Naive thymus-derived CD4-positive, alpha-beta T cell (primary cell): ENCODE results near the gene MAPK8IP1. TPM values are rescaled to one million over a fixed set of nuclear protein-coding genes. Genes with fewer than 3 reads are reported as not detected.

Experiments used
- ATAC-seq: fragments of 150-1000 bp; cut with Tn5 transposase; 2 replicates; pipeline ENCODE4 v1.10.0; 2021; ENCODE audit warnings: mild to moderate bottlenecking, moderate library complexity
- CTCF ChIA-PET: fragments of 350-600 bp; sonication (Branson Sonifier 250); formaldehyde crosslinking; loops from one replicate; lab custom pipeline; 2021; ENCODE audit warnings: antibody characterized with exemption; lab: Charles Lee
- POLR2A ChIA-PET: fragments of 350-600 bp; sonication (Branson Sonifier 250); formaldehyde crosslinking; loops from one replicate; lab custom pipeline; 2021; ENCODE audit warnings: antibody characterized with exemption, inconsistent platforms; lab: Charles Lee
- DNase-seq, 9 donors: peaks; one replicate each; pipeline versions ENCODE4 v3.0.0 to v3.0.0-alpha.2; 2020 to 2022; ENCODE audit warnings: mixed read lengths in 1 of 9
- H3K27ac ChIP-seq: one replicate; pipeline ENCODE4 v1.7.0; 2013; ENCODE audit warnings: mild to moderate bottlenecking, low read depth, low read length, moderate library complexity
- H3K27me3 ChIP-seq, 2 donors: one replicate each; pipeline ENCODE4 v1.7.0; 2013; ENCODE audit warnings: low read length in 2 of 2, mild to moderate bottlenecking in 2 of 2, moderate library complexity in 2 of 2; ENCODE audit not compliant: control insufficient read depth in 2 of 2, insufficient read depth in 2 of 2
- H3K36me3 ChIP-seq, 3 experiments: 1 replicate in 2 of 3; 2 replicates in 1 of 3; pipeline ENCODE4 v1.7.0; 2013; ENCODE audit warnings: low read length in 3 of 3, mild to moderate bottlenecking in 3 of 3, moderate library complexity in 1 of 3; ENCODE audit not compliant: insufficient read depth in 3 of 3, control insufficient read depth in 2 of 3
- H3K4me1 ChIP-seq, 2 donors: one replicate each; pipeline ENCODE4 v1.7.0; 2013; ENCODE audit warnings: low read length in 2 of 2, mild to moderate bottlenecking in 2 of 2, moderate library complexity in 1 of 2; ENCODE audit not compliant: control insufficient read depth in 2 of 2, insufficient read depth in 2 of 2
- H3K4me3 ChIP-seq: 2 replicates; pipeline ENCODE4 v1.7.0; 2013; ENCODE audit warnings: mild to moderate bottlenecking, low read length
- H3K9me3 ChIP-seq, 3 experiments: 1 replicate in 2 of 3; 2 replicates in 1 of 3; pipeline ENCODE4 v1.7.0; 2013; ENCODE audit warnings: low read length in 3 of 3; ENCODE audit not compliant: control insufficient read depth in 2 of 3
- H3K27ac Mint-ChIP-seq, 9 donors: one replicate each; pipeline ENCODE4 v1.8.0; 2020 to 2022; ENCODE audit warnings: mixed read lengths in 9 of 9, mild to moderate bottlenecking in 8 of 9, moderate library complexity in 5 of 9, inconsistent platforms in 2 of 9
- H3K27me3 Mint-ChIP-seq, 5 donors: one replicate each; pipeline ENCODE4 v1.8.0; 2021 to 2022; ENCODE audit warnings: mixed read lengths in 5 of 5, mild to moderate bottlenecking in 1 of 5
- H3K36me3 Mint-ChIP-seq, 5 donors: one replicate each; pipeline ENCODE4 v1.8.0; 2020 to 2022; ENCODE audit warnings: mixed read lengths in 5 of 5, mild to moderate bottlenecking in 3 of 5, inconsistent platforms in 1 of 5
- H3K4me1 Mint-ChIP-seq, 7 donors: one replicate each; pipeline ENCODE4 v1.8.0; 2020 to 2022; ENCODE audit warnings: mixed read lengths in 7 of 7, mild to moderate bottlenecking in 3 of 7, inconsistent platforms in 1 of 7
- H3K4me3 Mint-ChIP-seq, 10 donors: one replicate each; pipeline ENCODE4 v1.8.0; 2020 to 2022; ENCODE audit warnings: mild to moderate bottlenecking in 10 of 10, mixed read lengths in 10 of 10, moderate library complexity in 6 of 10, inconsistent platforms in 2 of 10
- H3K9me3 Mint-ChIP-seq, 11 donors: one replicate each; pipeline ENCODE4 v1.8.0; 2020 to 2022; ENCODE audit warnings: mixed read lengths in 11 of 11, mild to moderate bottlenecking in 4 of 11, inconsistent platforms in 1 of 11, moderate library complexity in 1 of 11
- intact Hi-C, 2 donors: fragments of 100-400 bp; cut with micrococcal nuclease; formaldehyde crosslinking; loops; one replicate each; pipeline ENCODE4 v1.15.1; 2023
- polyA plus RNA-seq, 2 donors: library from polyadenylated mRNA; unstranded; fragments of 300-500 nt; fragmentation: Illumina TruSeq; gene quantifications; one replicate each; pipeline ENCODE4 v1.2.3, GENCODE V29; 2021
- total RNA-seq, 6 experiments: library from RNA in 5 of 6; stranded (reverse) in 5 of 6; gene quantifications; 1 replicate in 5 of 6; 2 replicates in 1 of 6; pipeline ENCODE4 v1.2.3 and lab custom pipeline; 2021 to 2026

The MAPK8IP1 gene
- total and polyA plus RNA-seq, 7 experiments from 2014 or later, result 0.65 to 7.0 (median 0.92) TPM; not detected in 2

DNA sequence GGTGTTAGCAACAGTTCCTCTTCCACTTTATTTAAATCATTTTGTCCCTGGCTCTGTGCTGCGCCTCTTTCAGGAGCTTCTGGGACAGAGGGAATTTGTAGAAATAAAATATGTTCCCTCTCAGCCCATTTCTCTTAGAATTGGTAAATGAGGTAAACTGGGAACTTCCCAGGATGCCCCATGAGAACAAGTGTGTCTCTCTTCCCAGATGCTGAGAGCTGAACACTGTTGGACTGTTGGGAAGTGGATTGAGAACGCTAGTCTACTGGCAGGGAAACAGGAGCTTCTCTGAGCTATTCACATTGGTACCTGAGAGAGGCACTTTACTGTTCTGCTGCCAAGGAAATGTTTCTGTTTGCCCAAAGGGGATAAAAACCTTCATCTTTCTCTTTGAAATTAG is 34.2 kb upstream of the MAPK8IP1 start:
- Histone ChIP-seq H3K27ac (no peak overlapping the region), H3K27me3 (no peaks in the 10 kb centered on the region), H3K4me1 (peaks cover 16 to 29% of the 10 kb centered on the region in 2 donors), H3K36me3 (peaks cover 0 to 20% (median 6%) of the 10 kb centered on the region in 3 experiments), H3K9me3 (no peaks in the 10 kb centered on the region), H3K4me3 (no peak overlapping the region)
- intact Hi-C loops, result no loop called here
- POLR2A ChIA-PET, result no interaction called here
- DNase-seq, result no peak
- Mint-ChIP-seq H3K4me3 (peak overlapping the region in 3 of 10 donors; percentile 2 to 32 (median 8)), H3K9me3 (peaks cover 0 to 2% (median 0%) of the 10 kb centered on the region in 11 donors), H3K27me3 (peaks cover 0 to 2% (median 0%) of the 10 kb centered on the region in 5 donors), H3K4me1 (peaks cover 36 to 68% (median 56%) of the 10 kb centered on the region in 7 donors), H3K27ac (peak overlapping the region in 1 of 9 donors; percentile 36), H3K36me3 (peaks cover 0 to 18% (median 5%) of the 10 kb centered on the region in 5 donors)
- ATAC-seq, result no peak
- CTCF ChIA-PET, result no interaction called here

DNA sequence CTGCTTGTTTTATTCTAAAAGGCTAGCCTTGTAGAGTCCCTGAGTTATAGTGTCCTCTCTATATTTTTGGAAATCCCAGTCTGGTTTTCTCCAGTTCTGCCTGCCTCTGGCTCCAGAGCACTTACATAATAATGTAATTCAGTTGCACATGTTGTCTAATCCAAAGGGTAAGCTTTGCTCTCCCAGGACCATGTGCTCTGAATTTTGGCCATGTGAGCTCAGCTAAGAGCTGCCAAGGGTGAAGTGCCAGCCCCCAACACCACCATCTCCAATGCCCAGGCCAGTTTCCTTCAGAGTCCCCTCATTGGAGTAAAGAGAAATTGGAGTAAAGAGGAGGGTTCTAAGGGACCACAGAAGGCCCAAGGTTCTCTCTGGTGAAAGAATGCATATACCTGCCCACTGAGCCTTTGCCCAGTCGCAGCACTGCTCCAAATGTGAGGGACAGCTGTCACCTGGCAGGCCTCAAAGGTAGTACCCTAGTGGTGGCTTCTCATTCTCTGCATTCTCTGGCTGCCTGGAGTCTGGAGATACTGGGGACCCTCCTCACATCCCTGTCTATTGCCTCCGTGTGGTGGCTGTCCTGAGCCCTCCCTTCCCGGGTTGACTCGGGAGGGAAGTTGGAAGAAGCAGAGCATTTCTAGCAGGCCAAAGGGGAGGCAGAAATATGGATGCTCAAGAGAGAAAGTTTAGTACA is 33.3 kb upstream of the MAPK8IP1 start:
- Mint-ChIP-seq H3K4me3 (peak overlapping the region in 1 of 10 donors; percentile 39), H3K9me3 (peaks cover 0 to 2% (median 0%) of the 10 kb centered on the region in 11 donors), H3K27me3 (no peaks in the 10 kb centered on the region), H3K27ac (no peak overlapping the region), H3K4me1 (peaks cover 28 to 58% (median 48%) of the 10 kb centered on the region in 7 donors), H3K36me3 (peaks cover 0 to 23% (median 8%) of the 10 kb centered on the region in 5 donors)
- intact Hi-C loops, result no loop called here
- Histone ChIP-seq H3K27me3 (no peaks in the 10 kb centered on the region), H3K9me3 (no peaks in the 10 kb centered on the region), H3K4me1 (peaks cover 16 to 23% of the 10 kb centered on the region in 2 donors), H3K27ac (no peak overlapping the region), H3K4me3 (no peak overlapping the region), H3K36me3 (peaks cover 3 to 27% (median 11%) of the 10 kb centered on the region in 3 experiments)
- ATAC-seq (no peak), DNase-seq (no peak)
- POLR2A ChIA-PET, result no interaction called here
- CTCF ChIA-PET, result no interaction called here

DNA sequence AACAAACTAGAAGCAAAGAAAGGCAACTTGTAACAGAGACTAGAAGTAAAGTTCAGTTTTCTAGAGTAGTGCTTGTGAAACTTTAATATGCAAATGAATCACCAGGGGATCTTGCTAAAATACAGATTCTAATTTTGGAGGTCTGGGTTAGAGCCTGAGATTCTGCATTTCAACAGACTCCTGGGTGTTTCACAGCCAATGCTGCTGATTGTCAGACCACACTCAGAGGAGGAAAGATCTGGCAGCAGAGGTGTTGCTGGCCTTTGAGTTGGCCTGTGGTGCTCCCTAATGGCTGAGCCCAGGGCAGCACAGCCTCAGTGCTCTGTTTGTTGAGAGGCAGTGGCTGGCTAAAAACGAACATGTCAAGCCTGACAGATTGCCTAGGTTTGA is 32.7 kb upstream of the MAPK8IP1 start:
- Mint-ChIP-seq H3K27ac (no peak overlapping the region), H3K4me1 (peaks cover 28 to 58% (median 52%) of the 10 kb centered on the region in 7 donors), H3K4me3 (peak overlapping the region in 1 of 10 donors; percentile 39), H3K9me3 (peaks cover 0 to 2% (median 0%) of the 10 kb centered on the region in 11 donors), H3K36me3 (peaks cover 0 to 28% (median 12%) of the 10 kb centered on the region in 5 donors), H3K27me3 (no peaks in the 10 kb centered on the region)
- Histone ChIP-seq H3K9me3 (no peaks in the 10 kb centered on the region), H3K36me3 (peaks cover 5 to 28% (median 16%) of the 10 kb centered on the region in 3 experiments), H3K27ac (no peak overlapping the region), H3K4me1 (peaks cover 16 to 23% of the 10 kb centered on the region in 2 donors), H3K27me3 (no peaks in the 10 kb centered on the region), H3K4me3 (no peak overlapping the region)
- POLR2A ChIA-PET, result no interaction called here
- ATAC-seq (no peak), DNase-seq (no peak)
- intact Hi-C loops, result no loop called here
- CTCF ChIA-PET, result no interaction called here

- intact Hi-C loops, result no loop called here
- ATAC-seq (no peak), DNase-seq (no peak)
- Histone ChIP-seq H3K9me3 (no peaks in the 10 kb centered on the region), H3K4me3 (no peak overlapping the region), H3K27me3 (no peaks in the 10 kb centered on the region), H3K27ac (no peak overlapping the region), H3K4me1 (peaks cover 10 to 15% of the 10 kb centered on the region in 2 donors), H3K36me3 (peaks cover 14 to 35% (median 18%) of the 10 kb centered on the region in 3 experiments)
- H3K36me3 Mint-ChIP-seq, result peaks cover 3 to 32% (median 16%) of the 10 kb centered on the region in 5 donors
- H3K27me3 Mint-ChIP-seq, result no peaks in the 10 kb centered on the region
- H3K9me3 Mint-ChIP-seq, result peaks cover 0 to 2% (median 0%) of the 10 kb centered on the region in 11 donors
- CTCF ChIA-PET, result no interaction called here
- peaks cover 22 to 51% (median 47%) of the 10 kb centered on the region in 7 donors for H3K4me1 Mint-ChIP-seq
- H3K27ac Mint-ChIP-seq, result no peak overlapping the region
- no peak overlapping the region for H3K4me3 Mint-ChIP-seq
- POLR2A ChIA-PET, result no interaction called here
Observed at GRCh38 chr11:45853332-45854219, 31.9 kb upstream of the MAPK8IP1 start.

- ChIA-PET CTCF (no interaction called here), POLR2A (no interaction called here)
- Mint-ChIP-seq H3K27ac (no peak overlapping the region), H3K9me3 (peaks cover 0 to 2% (median 0%) of the 10 kb centered on the region in 11 donors), H3K27me3 (no peaks in the 10 kb centered on the region), H3K36me3 (peaks cover 4 to 41% (median 20%) of the 10 kb centered on the region in 5 donors), H3K4me3 (no peak overlapping the region), H3K4me1 (peaks cover 11 to 37% (median 35%) of the 10 kb centered on the region in 7 donors)
- Histone ChIP-seq H3K4me3 (no peak overlapping the region), H3K36me3 (peaks cover 18 to 52% (median 19%) of the 10 kb centered on the region in 3 experiments), H3K4me1 (peaks cover 0 to 5% of the 10 kb centered on the region in 2 donors), H3K27me3 (no peaks in the 10 kb centered on the region), H3K27ac (no peak overlapping the region), H3K9me3 (no peaks in the 10 kb centered on the region)
- intact Hi-C loops, result no loop called here
- no peak for DNase-seq
- ATAC-seq, result no peak
Observed at GRCh38 chr11:45855308-45855707, 30.1 kb upstream of the MAPK8IP1 start.

- CTCF ChIA-PET, result no interaction called here
- Histone ChIP-seq H3K27me3 (no peaks in the 10 kb centered on the region), H3K4me3 (no peak overlapping the region), H3K4me1 (no peaks in the 10 kb centered on the region), H3K36me3 (peaks cover 20 to 60% (median 24%) of the 10 kb centered on the region in 3 experiments), H3K27ac (no peak overlapping the region), H3K9me3 (no peaks in the 10 kb centered on the region)
- Mint-ChIP-seq H3K4me1 (peaks cover 6 to 30% (median 27%) of the 10 kb centered on the region in 7 donors), H3K27ac (no peak overlapping the region), H3K4me3 (no peak overlapping the region), H3K9me3 (no peaks in the 10 kb centered on the region), H3K36me3 (peaks cover 4 to 42% (median 18%) of the 10 kb centered on the region in 5 donors), H3K27me3 (no peaks in the 10 kb centered on the region)
- POLR2A ChIA-PET, result interaction anchor here (0.5 kb wide), 1 partner anchor 497 kb away, joined by 4 read pairs; no protein-coding TSS in a partner anchor
- no peak for DNase-seq
- ATAC-seq, result no peak
- intact Hi-C loops, result no loop called here
Observed at GRCh38 chr11:45856044-45856468, 29.4 kb upstream of the MAPK8IP1 start.
